ENCODE data around the gene KRTAP19-7.

DNA sequence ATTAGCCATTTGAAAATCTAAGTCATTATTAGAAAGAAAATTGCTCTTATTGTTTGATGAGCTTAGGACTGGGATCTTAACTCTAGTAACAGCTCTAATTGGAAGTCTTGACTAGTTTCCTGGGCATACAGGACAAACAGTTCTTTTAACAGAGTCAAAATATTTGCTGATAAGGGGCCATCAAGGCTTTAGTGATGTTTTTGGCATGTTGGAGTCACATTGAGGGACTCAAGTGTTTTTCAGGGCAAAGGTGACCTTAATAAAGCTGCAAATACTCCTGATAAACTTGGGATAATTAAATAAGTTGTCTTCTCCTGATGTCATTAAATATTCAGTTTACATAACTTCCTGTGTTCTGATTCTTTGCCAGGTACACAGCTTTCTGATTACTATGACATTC is 6.5 kb upstream of the KRTAP19-7 start:
- no peak for TF ChIP-seq CTCF (conservative IDR thresholded peaks at IDR 0.05; ENCODE audit: low read length)
- no peak for TF ChIP-seq EZH2phosphoT487 (IDR thresholded peaks at IDR 0.05; ENCODE audit: borderline replicate concordance, low read depth, low read length)
